GM12878 (cell line): ENCODE data around the gene GLMP. TPM values are rescaled to one million over a fixed set of nuclear protein-coding genes. Genes with fewer than 3 reads are reported as not detected.

Experiments used
- ATAC-seq: fragments of 200-7000 bp; cut with Tn5 transposase; 3 replicates; pipeline ENCODE4 v1.9.1; 2020; ENCODE audit warnings: mild to moderate bottlenecking, moderate library complexity
- BruUV-seq: library from RNA; stranded (reverse); fragments of 400-500 nt; replicated peaks from 2 replicates; lab custom pipeline; 2021; lab: Mats Ljungman, UMichigan
- CTCF ChIA-PET: fragments of 300-600 bp; sonication (Branson Sonifier 250); formaldehyde crosslinking; extraction: SDS; loops from one replicate; lab custom pipeline; 2021; ENCODE audit warnings: inconsistent platforms; lab: Yijun Ruan, JAX
- POLR2A ChIA-PET: fragments of 350-600 bp; formaldehyde crosslinking; extraction: SDS; loops from one replicate; lab custom pipeline; 2021; ENCODE audit warnings: inconsistent platforms; lab: Charles Lee
- RAD21 ChIA-PET: fragments of 300-600 bp; sonication (Branson Sonifier 250); formaldehyde crosslinking; loops from one replicate; lab custom pipeline; 2023; ENCODE audit warnings: antibody characterized with exemption; ENCODE audit not compliant: unreplicated experiment; lab: Charles Lee
- SMC1A ChIA-PET: fragments of 300-600 bp; sonication (Branson Sonifier 250); formaldehyde crosslinking; loops from one replicate; lab custom pipeline; 2023; ENCODE audit not compliant: unreplicated experiment, uncharacterized antibody; lab: Charles Lee
- DNase-seq: peaks from one replicate; pipeline ENCODE4 v3.0.0-alpha.2; 2011; ENCODE audit warnings: low read depth, low spot score
- FAIRE-seq: peaks from 3 replicates; lab custom pipeline; 2011; peaks lifted over from hg19 to GRCh38; lab: Jason Lieb, UNC
- H2AFZ ChIP-seq: 2 replicates; pipeline ENCODE4 v1.6.0; 2011; ENCODE audit warnings: low read depth, low read length, control low read depth; ENCODE audit not compliant: control insufficient read depth
- H3K27ac ChIP-seq: 2 replicates; pipeline ENCODE4 v1.5.1; 2011; ENCODE audit warnings: control low read depth; ENCODE audit not compliant: control insufficient read depth, insufficient read depth
- H3K27me3 ChIP-seq, 2 experiments: replicated peaks in 1 of 2; 2 replicates each; pipeline versions ENCODE4 v1.6.0 to v1.6.1; 2011; ENCODE audit warnings: low read length in 1 of 2; ENCODE audit not compliant: control insufficient read depth in 2 of 2, insufficient read depth in 2 of 2
- H3K36me3 ChIP-seq, 2 experiments: 2 replicates each; pipeline ENCODE4 v1.5.1; 2011; ENCODE audit warnings: low read length in 1 of 2; ENCODE audit not compliant: control insufficient read depth in 2 of 2, insufficient read depth in 2 of 2
- H3K4me1 ChIP-seq: 2 replicates; pipeline ENCODE4 v1.6.1; 2011; ENCODE audit warnings: mild to moderate bottlenecking, low read length, moderate library complexity, mixed read lengths; ENCODE audit not compliant: control insufficient read depth, insufficient read depth
- H3K4me2 ChIP-seq: 2 replicates; pipeline ENCODE4 v1.6.0; 2011; ENCODE audit warnings: control low read depth; ENCODE audit not compliant: control insufficient read depth, insufficient read depth
- H3K4me3 ChIP-seq: fragments of 200-600 bp; sonication (generic); 2 replicates; pipeline ENCODE4 v1.5.1; 2016
- H3K79me2 ChIP-seq: 2 replicates; pipeline ENCODE4 v1.6.0; 2011; ENCODE audit warnings: low read length; ENCODE audit not compliant: control insufficient read depth, insufficient read depth
- H3K9ac ChIP-seq: 2 replicates; pipeline ENCODE4 v1.8.0; 2011; ENCODE audit warnings: low read length, control low read depth, mixed read lengths; ENCODE audit not compliant: control insufficient read depth, insufficient read depth
- H3K9me3 ChIP-seq: replicated peaks from 3 replicates; pipeline ENCODE4 v1.5.1; 2011; ENCODE audit warnings: mild to moderate bottlenecking, low read length; ENCODE audit not compliant: control insufficient read depth, insufficient read depth
- H4K20me1 ChIP-seq: 2 replicates; pipeline ENCODE4 v1.6.0; 2011; ENCODE audit not compliant: control insufficient read depth, insufficient read depth
- NRF1 ChIP-seq: conservative IDR thresholded peaks from 2 replicates; pipeline ENCODE4 v1.6.1; 2011; ENCODE audit warnings: mild to moderate bottlenecking, low read depth, low read length, improper control_type of control experiment
- POLR2A ChIP-seq: IDR thresholded peaks from 2 replicates; pipeline ENCODE4 v1.6.1; 2011; ENCODE audit warnings: low read depth, mild to moderate bottlenecking, low read length
- ZNF274 ChIP-seq: IDR thresholded peaks from one replicate; pipeline ENCODE4 v1.8.0; 2011; ENCODE audit not compliant: insufficient read length, insufficient read depth
- WGBS: methylation state at CpG from one replicate; pipeline ENCODE4 v1.1.6; 2016; ENCODE audit warnings: low lambda C conversion rate; ENCODE audit not compliant: insufficient replicate concordance, insufficient coverage; ENCODE audit errors: missing lambda C conversion rate; 5-methylcytosine and 5-hydroxymethylcytosine counted together
- in situ Hi-C: fragments of 300-500 bp; cut with MboI; formaldehyde crosslinking; loops from 9 replicates; pipeline ENCODE4 v1.14.3; 2018; ENCODE audit warnings: mixed read lengths
- intact Hi-C: fragments of 100-400 bp; cut with micrococcal nuclease; formaldehyde crosslinking; loops from one replicate; pipeline ENCODE4 v1.14.2; 2022; ENCODE audit not compliant: unreplicated experiment
- polyA plus RNA-seq, 11 experiments: library from polyadenylated mRNA; depleted of rRNA in 4 of 11; unstranded in 6 of 11; stranded (reverse) in 5 of 11; fragments of >200 nt; fragmentation: Nextera tagmentation in 4 of 11; fragmentation: Illumina TruSeq in 1 of 11; extraction: Ambion mirVana in 4 of 11; extraction: Trizol in 1 of 11; gene quantifications; 1 replicate in 1 of 11; 2 replicates in 10 of 11; pipeline versions ENCODE4 v1.2.1 to v1.2.3, GENCODE V29; 2011 to 2016; ENCODE audit warnings: inconsistent platforms in 2 of 11, missing spikeins in 2 of 11, low read depth in 1 of 11
- total RNA-seq, 4 experiments: library from RNA; depleted of rRNA in 3 of 4; stranded (reverse); fragments of >200 nt in 3 of 4; fragmentation: Illumina TruSeq in 1 of 4; extraction: Trizol in 1 of 4; gene quantifications; 2 replicates each; pipeline versions ENCODE4 v1.2.1 to v1.2.3, GENCODE V29; 2013 to 2021
- TF ChIP-seq, protein P1 (sequence below): fragments of 450-650 bp; IDR thresholded peaks from 2 replicates; pipeline ENCODE4 v1.6.1; 2017; ENCODE audit warnings: mild to moderate bottlenecking, low read depth, inconsistent platforms; ENCODE audit not compliant: poor library complexity, severe bottlenecking
- TF ChIP-seq, protein P2 (sequence below): fragments of 450-650 bp; IDR thresholded peaks from 2 replicates; pipeline ENCODE4 v1.6.1; 2016; ENCODE audit warnings: mild to moderate bottlenecking
- TF ChIP-seq, protein P3 (sequence below): fragments of 450-650 bp; IDR thresholded peaks from 2 replicates; pipeline ENCODE4 v1.6.1; 2018; ENCODE audit warnings: mild to moderate bottlenecking, low read depth, moderate library complexity; ENCODE audit not compliant: partially characterized antibody
- TF ChIP-seq, protein P4 (sequence below): fragments of 450-650 bp; IDR thresholded peaks from 2 replicates; pipeline ENCODE4 v1.6.1; 2017; ENCODE audit warnings: antibody characterized with exemption, mild to moderate bottlenecking, moderate library complexity

GLMP gene
- total and polyA plus RNA-seq, 10 of the 15 experiments (the other 5 are each of a cell fraction or from before 2014, with no cell fraction given), result 4.4 to 30.0 (median 19.5) TPM

DNA sequence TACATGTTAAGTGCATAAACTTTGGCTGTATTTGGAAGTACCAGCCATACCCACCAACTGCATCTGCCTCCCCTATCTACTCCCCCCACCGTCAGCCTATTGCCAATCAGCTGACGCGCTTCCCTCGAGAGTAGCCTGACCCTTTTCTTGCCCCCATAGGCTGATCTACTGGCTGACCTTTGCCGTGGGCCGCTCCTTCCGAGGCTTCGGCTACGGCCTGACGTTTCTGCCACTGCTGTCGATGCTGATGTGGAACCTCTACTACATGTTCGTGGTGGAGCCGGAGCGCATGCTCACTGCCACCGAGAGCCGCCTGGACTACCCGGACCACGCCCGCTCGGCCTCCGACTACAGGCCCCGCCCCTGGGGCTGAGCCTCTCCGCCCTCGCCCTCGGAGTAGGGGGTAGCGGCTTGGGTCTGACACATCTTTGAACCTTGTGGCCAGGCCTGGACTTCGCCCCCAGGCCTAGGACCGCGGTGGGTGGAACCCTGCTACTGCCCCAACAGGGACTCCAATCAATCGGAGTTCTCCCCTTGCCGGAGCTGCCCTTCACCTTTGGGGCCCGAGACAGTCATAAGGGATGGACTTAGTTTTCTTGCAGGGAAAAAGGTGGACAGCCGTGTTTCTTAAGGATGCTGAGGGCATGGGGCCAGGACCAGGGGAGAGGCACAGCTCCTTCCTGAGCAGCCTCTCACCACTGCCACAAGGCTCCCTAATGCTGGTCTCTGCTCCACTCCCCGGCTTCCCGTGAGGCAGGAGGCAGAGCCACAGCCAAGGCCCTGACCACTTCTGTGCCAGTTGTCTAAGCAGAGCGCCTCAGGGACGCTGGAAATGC, 4.0 kb downstream of the GLMP start:
- H3K4me3 ChIP-seq, result no peak overlapping the region
- FAIRE-seq, result no peak
- intact Hi-C loops (no loop called here), in situ Hi-C loops (no loop called here)
- DNase-seq, result no peak
- ChIA-PET POLR2A (interaction anchor here (3.0 kb wide), 1 partner anchor 8 kb away, joined by 12 read pairs; the partner anchor contains the start of genes SMG5 and TMEM79), SMC1A (interaction anchor here (1.3 to 3.3 kb wide), 2 partner anchors 8 to 10 kb away, joined by 3 to 10 read pairs; partner anchors contain the start of genes SMG5 and TMEM79), RAD21 (no interaction called here), CTCF (no interaction called here)
- H3K4me1 ChIP-seq, result peaks cover 4% of the 10 kb centered on the region
- BruUV-seq, result no TSS peak
- H3K79me2 ChIP-seq, result no peaks in the 10 kb centered on the region
- peaks cover under 1 to 1% of the 10 kb centered on the region in 2 experiments; a peak in 2 of 4 replicates for H3K36me3 ChIP-seq
- no peaks in the 10 kb centered on the region for H4K20me1 ChIP-seq
- H3K27me3 ChIP-seq, result no peaks in the 10 kb centered on the region
- no peak overlapping the region for H3K4me2 ChIP-seq
- no peak overlapping the region for H2AFZ ChIP-seq
- H3K27ac ChIP-seq, result no peak overlapping the region
- no peak overlapping the region for H3K9ac ChIP-seq
- peak; percentile 96 for ATAC-seq
- TF ChIP-seq POLR2A (peak; percentile 19; the same call in 1 of the 2 replicates), ZNF274 (no peak), NRF1 (peak; percentile 37)
- TF ChIP-seq, protein P1, sequence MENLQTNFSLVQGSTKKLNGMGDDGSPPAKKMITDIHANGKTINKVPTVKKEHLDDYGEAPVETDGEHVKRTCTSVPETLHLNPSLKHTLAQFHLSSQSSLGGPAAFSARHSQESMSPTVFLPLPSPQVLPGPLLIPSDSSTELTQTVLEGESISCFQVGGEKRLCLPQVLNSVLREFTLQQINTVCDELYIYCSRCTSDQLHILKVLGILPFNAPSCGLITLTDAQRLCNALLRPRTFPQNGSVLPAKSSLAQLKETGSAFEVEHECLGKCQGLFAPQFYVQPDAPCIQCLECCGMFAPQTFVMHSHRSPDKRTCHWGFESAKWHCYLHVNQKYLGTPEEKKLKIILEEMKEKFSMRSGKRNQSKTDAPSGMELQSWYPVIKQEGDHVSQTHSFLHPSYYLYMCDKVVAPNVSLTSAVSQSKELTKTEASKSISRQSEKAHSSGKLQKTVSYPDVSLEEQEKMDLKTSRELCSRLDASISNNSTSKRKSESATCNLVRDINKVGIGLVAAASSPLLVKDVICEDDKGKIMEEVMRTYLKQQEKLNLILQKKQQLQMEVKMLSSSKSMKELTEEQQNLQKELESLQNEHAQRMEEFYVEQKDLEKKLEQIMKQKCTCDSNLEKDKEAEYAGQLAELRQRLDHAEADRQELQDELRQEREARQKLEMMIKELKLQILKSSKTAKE, result no peak
- TF ChIP-seq, protein P2, sequence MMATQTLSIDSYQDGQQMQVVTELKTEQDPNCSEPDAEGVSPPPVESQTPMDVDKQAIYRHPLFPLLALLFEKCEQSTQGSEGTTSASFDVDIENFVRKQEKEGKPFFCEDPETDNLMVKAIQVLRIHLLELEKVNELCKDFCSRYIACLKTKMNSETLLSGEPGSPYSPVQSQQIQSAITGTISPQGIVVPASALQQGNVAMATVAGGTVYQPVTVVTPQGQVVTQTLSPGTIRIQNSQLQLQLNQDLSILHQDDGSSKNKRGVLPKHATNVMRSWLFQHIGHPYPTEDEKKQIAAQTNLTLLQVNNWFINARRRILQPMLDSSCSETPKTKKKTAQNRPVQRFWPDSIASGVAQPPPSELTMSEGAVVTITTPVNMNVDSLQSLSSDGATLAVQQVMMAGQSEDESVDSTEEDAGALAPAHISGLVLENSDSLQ, result peak; percentile 16; the same call in 1 of the 2 replicates
- TF ChIP-seq, protein P3, sequence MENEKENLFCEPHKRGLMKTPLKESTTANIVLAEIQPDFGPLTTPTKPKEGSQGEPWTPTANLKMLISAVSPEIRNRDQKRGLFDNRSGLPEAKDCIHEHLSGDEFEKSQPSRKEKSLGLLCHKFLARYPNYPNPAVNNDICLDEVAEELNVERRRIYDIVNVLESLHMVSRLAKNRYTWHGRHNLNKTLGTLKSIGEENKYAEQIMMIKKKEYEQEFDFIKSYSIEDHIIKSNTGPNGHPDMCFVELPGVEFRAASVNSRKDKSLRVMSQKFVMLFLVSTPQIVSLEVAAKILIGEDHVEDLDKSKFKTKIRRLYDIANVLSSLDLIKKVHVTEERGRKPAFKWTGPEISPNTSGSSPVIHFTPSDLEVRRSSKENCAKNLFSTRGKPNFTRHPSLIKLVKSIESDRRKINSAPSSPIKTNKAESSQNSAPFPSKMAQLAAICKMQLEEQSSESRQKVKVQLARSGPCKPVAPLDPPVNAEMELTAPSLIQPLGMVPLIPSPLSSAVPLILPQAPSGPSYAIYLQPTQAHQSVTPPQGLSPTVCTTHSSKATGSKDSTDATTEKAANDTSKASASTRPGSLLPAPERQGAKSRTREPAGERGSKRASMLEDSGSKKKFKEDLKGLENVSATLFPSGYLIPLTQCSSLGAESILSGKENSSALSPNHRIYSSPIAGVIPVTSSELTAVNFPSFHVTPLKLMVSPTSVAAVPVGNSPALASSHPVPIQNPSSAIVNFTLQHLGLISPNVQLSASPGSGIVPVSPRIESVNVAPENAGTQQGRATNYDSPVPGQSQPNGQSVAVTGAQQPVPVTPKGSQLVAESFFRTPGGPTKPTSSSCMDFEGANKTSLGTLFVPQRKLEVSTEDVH, result no peak
- TF ChIP-seq, protein P4, sequence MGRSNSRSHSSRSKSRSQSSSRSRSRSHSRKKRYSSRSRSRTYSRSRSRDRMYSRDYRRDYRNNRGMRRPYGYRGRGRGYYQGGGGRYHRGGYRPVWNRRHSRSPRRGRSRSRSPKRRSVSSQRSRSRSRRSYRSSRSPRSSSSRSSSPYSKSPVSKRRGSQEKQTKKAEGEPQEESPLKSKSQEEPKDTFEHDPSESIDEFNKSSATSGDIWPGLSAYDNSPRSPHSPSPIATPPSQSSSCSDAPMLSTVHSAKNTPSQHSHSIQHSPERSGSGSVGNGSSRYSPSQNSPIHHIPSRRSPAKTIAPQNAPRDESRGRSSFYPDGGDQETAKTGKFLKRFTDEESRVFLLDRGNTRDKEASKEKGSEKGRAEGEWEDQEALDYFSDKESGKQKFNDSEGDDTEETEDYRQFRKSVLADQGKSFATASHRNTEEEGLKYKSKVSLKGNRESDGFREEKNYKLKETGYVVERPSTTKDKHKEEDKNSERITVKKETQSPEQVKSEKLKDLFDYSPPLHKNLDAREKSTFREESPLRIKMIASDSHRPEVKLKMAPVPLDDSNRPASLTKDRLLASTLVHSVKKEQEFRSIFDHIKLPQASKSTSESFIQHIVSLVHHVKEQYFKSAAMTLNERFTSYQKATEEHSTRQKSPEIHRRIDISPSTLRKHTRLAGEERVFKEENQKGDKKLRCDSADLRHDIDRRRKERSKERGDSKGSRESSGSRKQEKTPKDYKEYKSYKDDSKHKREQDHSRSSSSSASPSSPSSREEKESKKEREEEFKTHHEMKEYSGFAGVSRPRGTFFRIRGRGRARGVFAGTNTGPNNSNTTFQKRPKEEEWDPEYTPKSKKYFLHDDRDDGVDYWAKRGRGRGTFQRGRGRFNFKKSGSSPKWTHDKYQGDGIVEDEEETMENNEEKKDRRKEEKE, result no peak
- TF ChIP-seq, all 136 proteins: peak for 3
- 28% methylated on average over 37 of the region's 37 CpGs for WGBS
- H3K9me3 ChIP-seq, result no peaks in the 10 kb centered on the region
